Liver (tissue), 9 donors: ENCODE measurements around the gene CUEDC1. TPM values are rescaled to one million over a fixed set of nuclear protein-coding genes. Genes with fewer than 3 reads are reported as not detected.

Experiments
- DNase-seq: peaks from one replicate; pipeline ENCODE4 v3.0.0-alpha.2; 2017; ENCODE audit warnings: low spot score
- H3K27ac ChIP-seq, 2 donors: one replicate each; pipeline ENCODE4 v1.7.0; 2013; ENCODE audit warnings: inconsistent platforms in 2 of 2, low read length in 2 of 2, control low read depth in 1 of 2, low read depth in 1 of 2, mild to moderate bottlenecking in 1 of 2
- H3K27me3 ChIP-seq, 4 donors: one replicate each; pipeline versions ENCODE4 v1.6.1 to v1.7.0; 2013; ENCODE audit warnings: low read length in 3 of 4, inconsistent platforms in 1 of 4, mild to moderate bottlenecking in 1 of 4, moderate library complexity in 1 of 4; ENCODE audit not compliant: control insufficient read depth in 4 of 4, insufficient read depth in 4 of 4
- H3K36me3 ChIP-seq, 4 donors: one replicate each; pipeline versions ENCODE4 v1.6.1 to v1.7.0; 2013; ENCODE audit warnings: low read length in 3 of 4, mild to moderate bottlenecking in 3 of 4, low read depth in 1 of 4, moderate library complexity in 1 of 4; ENCODE audit not compliant: control insufficient read depth in 4 of 4, insufficient read depth in 3 of 4
- H3K4me1 ChIP-seq, 4 donors: one replicate each; pipeline versions ENCODE4 v1.6.1 to v1.7.0; 2013; ENCODE audit warnings: low read length in 3 of 4, mild to moderate bottlenecking in 3 of 4, moderate library complexity in 1 of 4; ENCODE audit not compliant: control insufficient read depth in 4 of 4, insufficient read depth in 4 of 4
- H3K4me3 ChIP-seq, 3 donors: one replicate each; pipeline versions ENCODE4 v1.6.1 to v1.7.0; 2013; ENCODE audit warnings: low read length in 3 of 3, control low read depth in 1 of 3, low read depth in 1 of 3, mild to moderate bottlenecking in 1 of 3
- H3K9ac ChIP-seq, 2 donors: one replicate each; pipeline ENCODE4 v1.7.0; 2013; ENCODE audit warnings: low read length in 2 of 2, mild to moderate bottlenecking in 2 of 2, moderate library complexity in 2 of 2, control low read depth in 1 of 2, low read depth in 1 of 2
- H3K9me3 ChIP-seq, 4 donors: one replicate each; pipeline versions ENCODE4 v1.6.1 to v1.7.0; 2013; ENCODE audit warnings: low read length in 3 of 4; ENCODE audit not compliant: control insufficient read depth in 4 of 4
- EGR1 ChIP-seq, 2 donors: IDR thresholded peaks; 2 replicates each; pipeline ENCODE4 v1.6.1; 2016 to 2018; ENCODE audit warnings: antibody characterized with exemption in 2 of 2, low read depth in 2 of 2
- FOXA1 ChIP-seq: IDR thresholded peaks from 2 replicates; pipeline ENCODE4 v1.6.1; 2016; ENCODE audit warnings: antibody characterized with exemption
- FOXA2 ChIP-seq: IDR thresholded peaks from 2 replicates; pipeline ENCODE4 v1.6.1; 2016; ENCODE audit warnings: antibody characterized with exemption
- HNF4A ChIP-seq, 2 donors: conservative IDR thresholded peaks; 2 replicates each; pipeline ENCODE4 v1.6.1; 2016; ENCODE audit warnings: antibody characterized with exemption in 2 of 2, mild to moderate bottlenecking in 2 of 2
- HNF4G ChIP-seq: IDR thresholded peaks from 2 replicates; pipeline ENCODE4 v1.6.1; 2016; ENCODE audit warnings: antibody characterized with exemption
- JUND ChIP-seq, 2 donors: IDR thresholded peaks; 2 replicates each; pipeline ENCODE4 v1.6.1; 2016; ENCODE audit warnings: antibody characterized with exemption in 2 of 2
- NR2F2 ChIP-seq: IDR thresholded peaks from 2 replicates; pipeline ENCODE4 v1.6.1; 2016; ENCODE audit warnings: antibody characterized with exemption
- RAD21 ChIP-seq, 2 donors: IDR thresholded peaks; 2 replicates each; pipeline ENCODE4 v1.6.1; 2016; ENCODE audit warnings: antibody characterized with exemption in 2 of 2, mild to moderate bottlenecking in 2 of 2
- REST ChIP-seq: IDR thresholded peaks from 2 replicates; pipeline ENCODE4 v1.6.1; 2016; ENCODE audit warnings: antibody characterized with exemption, mild to moderate bottlenecking
- RXRA ChIP-seq, 2 donors: IDR thresholded peaks; 2 replicates each; pipeline ENCODE4 v1.6.1; 2017 to 2018; ENCODE audit warnings: antibody characterized with exemption in 2 of 2, mild to moderate bottlenecking in 1 of 2
- SP1 ChIP-seq: IDR thresholded peaks from 2 replicates; pipeline ENCODE4 v1.6.1; 2018; ENCODE audit warnings: antibody characterized with exemption, mild to moderate bottlenecking
- TAF1 ChIP-seq: conservative IDR thresholded peaks from 2 replicates; pipeline ENCODE4 v1.6.1; 2016; ENCODE audit warnings: antibody characterized with exemption, mild to moderate bottlenecking
- YY1 ChIP-seq: IDR thresholded peaks from 2 replicates; pipeline ENCODE4 v1.6.1; 2016; ENCODE audit warnings: antibody characterized with exemption, mild to moderate bottlenecking
- WGBS: extraction: QIAGEN DNeasy Blood & Tissue Kit; methylation state at CpG from one replicate; pipeline ENCODE4 v1.1.7; 2013; 5-methylcytosine and 5-hydroxymethylcytosine counted together
- polyA plus RNA-seq, 2 donors: library from polyadenylated mRNA; stranded (reverse) in 1 of 2; unstranded in 1 of 2; fragments of 200-250 nt in 1 of 2; fragments of >200 nt in 1 of 2; fragmentation: Nextera tagmentation in 1 of 2; extraction: Ambion mirVana in 1 of 2; gene quantifications; one replicate each; pipeline versions ENCODE4 v1.2.1 to v1.2.3, GENCODE V29; 2013 to 2015
- total RNA-seq, 2 donors: library from RNA; depleted of rRNA; stranded (reverse); fragments of >200 nt; gene quantifications; one replicate each; pipeline ENCODE4 v1.2.3, GENCODE V29; 2014
- TF ChIP-seq, protein P1 (sequence below): IDR thresholded peaks from 2 replicates; pipeline ENCODE4 v1.6.1; 2016; ENCODE audit warnings: antibody characterized with exemption
- TF ChIP-seq, protein P2 (sequence below): IDR thresholded peaks from 2 replicates; pipeline ENCODE4 v1.6.1; 2016; ENCODE audit warnings: antibody characterized with exemption
- TF ChIP-seq, protein P3 (sequence below): fragments of 150-350 bp; IDR thresholded peaks from 2 replicates; pipeline ENCODE4 v1.5.1; 2017; ENCODE audit warnings: improper control_type of control experiment, low read depth, low read length; ENCODE audit not compliant: missing input control
- TF ChIP-seq, protein P4 (sequence below): IDR thresholded peaks from 2 replicates; pipeline ENCODE4 v1.6.1; 2016; ENCODE audit warnings: antibody characterized with exemption
- donor health status: healthy.
- donor health status: healthy.
- donor health status: healthy.
- donor health status: healthy.
- donor health status: healthy.

The CUEDC1 gene
- total and polyA plus RNA-seq, 4 donors: 2.6 to 4.9 (median 3.4) TPM

GRCh38 chr17:57887161-57887560 is 68.1 kb downstream of the CUEDC1 start:
- Histone ChIP-seq H3K36me3 (no peaks in the 10 kb centered on the region), H3K9ac (no peak overlapping the region), H3K9me3 (no peaks in the 10 kb centered on the region), H3K27ac (no peak overlapping the region), H3K27me3 (no peaks in the 10 kb centered on the region), H3K4me1 (peaks cover 0 to 1% (median 0%) of the 10 kb centered on the region in 4 donors), H3K4me3 (no peak overlapping the region)
- DNase-seq: no peak
- WGBS: 95% methylated on average over 4 of the region's 4 CpGs
- no peak for TF ChIP-seq YY1
- no peak for TF ChIP-seq RXRA (IDR thresholded peaks at IDR 0.05)
- no peak for TF ChIP-seq FOXA1
- TF ChIP-seq RAD21 (IDR thresholded peaks at IDR 0.05): no peak
- TF ChIP-seq NR2F2: no peak
- TF ChIP-seq HNF4G: no peak
- TF ChIP-seq, protein P1, sequence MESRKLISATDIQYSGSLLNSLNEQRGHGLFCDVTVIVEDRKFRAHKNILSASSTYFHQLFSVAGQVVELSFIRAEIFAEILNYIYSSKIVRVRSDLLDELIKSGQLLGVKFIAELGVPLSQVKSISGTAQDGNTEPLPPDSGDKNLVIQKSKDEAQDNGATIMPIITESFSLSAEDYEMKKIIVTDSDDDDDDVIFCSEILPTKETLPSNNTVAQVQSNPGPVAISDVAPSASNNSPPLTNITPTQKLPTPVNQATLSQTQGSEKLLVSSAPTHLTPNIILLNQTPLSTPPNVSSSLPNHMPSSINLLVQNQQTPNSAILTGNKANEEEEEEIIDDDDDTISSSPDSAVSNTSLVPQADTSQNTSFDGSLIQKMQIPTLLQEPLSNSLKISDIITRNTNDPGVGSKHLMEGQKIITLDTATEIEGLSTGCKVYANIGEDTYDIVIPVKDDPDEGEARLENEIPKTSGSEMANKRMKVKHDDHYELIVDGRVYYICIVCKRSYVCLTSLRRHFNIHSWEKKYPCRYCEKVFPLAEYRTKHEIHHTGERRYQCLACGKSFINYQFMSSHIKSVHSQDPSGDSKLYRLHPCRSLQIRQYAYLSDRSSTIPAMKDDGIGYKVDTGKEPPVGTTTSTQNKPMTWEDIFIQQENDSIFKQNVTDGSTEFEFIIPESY: no peak
- no peak for TF ChIP-seq TAF1
- no peak for TF ChIP-seq JUND (IDR thresholded peaks at IDR 0.05)

DNA sequence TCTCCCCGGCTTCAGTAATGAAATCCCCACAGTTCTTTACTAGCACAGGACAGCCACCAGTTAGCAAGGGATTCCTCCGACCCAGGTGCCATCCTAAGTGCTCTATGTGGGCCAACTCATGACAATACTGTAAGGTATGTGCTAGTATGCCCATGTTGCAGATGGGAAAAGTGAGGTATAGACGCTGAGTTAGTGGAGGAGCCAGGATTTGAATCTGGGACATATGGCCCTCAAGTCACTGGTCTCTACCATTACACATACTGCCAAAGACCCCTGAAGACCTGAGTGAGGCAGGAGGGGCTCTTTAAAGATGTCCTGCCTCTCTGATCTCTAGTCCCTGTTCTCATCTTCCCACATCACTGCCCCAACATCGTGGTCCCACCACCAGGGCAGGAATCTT is 69.2 kb downstream of the CUEDC1 start:
- Histone ChIP-seq H3K27ac (no peak overlapping the region), H3K4me1 (no peaks in the 10 kb centered on the region), H3K27me3 (no peaks in the 10 kb centered on the region), H3K9me3 (no peaks in the 10 kb centered on the region), H3K4me3 (no peak overlapping the region), H3K36me3 (no peaks in the 10 kb centered on the region), H3K9ac (no peak overlapping the region)
- TF ChIP-seq, protein P2, sequence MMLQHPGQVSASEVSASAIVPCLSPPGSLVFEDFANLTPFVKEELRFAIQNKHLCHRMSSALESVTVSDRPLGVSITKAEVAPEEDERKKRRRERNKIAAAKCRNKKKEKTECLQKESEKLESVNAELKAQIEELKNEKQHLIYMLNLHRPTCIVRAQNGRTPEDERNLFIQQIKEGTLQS: no peak
- TF ChIP-seq HNF4G (no peak), HNF4A (conservative IDR thresholded peaks at IDR 0.05) (no peak), RXRA (IDR thresholded peaks at IDR 0.05) (no peak), RAD21 (IDR thresholded peaks at IDR 0.05) (no peak), EGR1 (IDR thresholded peaks at IDR 0.05; ENCODE audit: low read depth in 2 of 2) (no peak), NR2F2 (no peak), TAF1 (no peak), FOXA2 (no peak), SP1 (no peak), YY1 (no peak), REST (no peak)
- TF ChIP-seq, protein P3, sequence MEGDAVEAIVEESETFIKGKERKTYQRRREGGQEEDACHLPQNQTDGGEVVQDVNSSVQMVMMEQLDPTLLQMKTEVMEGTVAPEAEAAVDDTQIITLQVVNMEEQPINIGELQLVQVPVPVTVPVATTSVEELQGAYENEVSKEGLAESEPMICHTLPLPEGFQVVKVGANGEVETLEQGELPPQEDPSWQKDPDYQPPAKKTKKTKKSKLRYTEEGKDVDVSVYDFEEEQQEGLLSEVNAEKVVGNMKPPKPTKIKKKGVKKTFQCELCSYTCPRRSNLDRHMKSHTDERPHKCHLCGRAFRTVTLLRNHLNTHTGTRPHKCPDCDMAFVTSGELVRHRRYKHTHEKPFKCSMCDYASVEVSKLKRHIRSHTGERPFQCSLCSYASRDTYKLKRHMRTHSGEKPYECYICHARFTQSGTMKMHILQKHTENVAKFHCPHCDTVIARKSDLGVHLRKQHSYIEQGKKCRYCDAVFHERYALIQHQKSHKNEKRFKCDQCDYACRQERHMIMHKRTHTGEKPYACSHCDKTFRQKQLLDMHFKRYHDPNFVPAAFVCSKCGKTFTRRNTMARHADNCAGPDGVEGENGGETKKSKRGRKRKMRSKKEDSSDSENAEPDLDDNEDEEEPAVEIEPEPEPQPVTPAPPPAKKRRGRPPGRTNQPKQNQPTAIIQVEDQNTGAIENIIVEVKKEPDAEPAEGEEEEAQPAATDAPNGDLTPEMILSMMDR: no peak
- TF ChIP-seq, protein P1: no peak
- TF ChIP-seq, protein P4, sequence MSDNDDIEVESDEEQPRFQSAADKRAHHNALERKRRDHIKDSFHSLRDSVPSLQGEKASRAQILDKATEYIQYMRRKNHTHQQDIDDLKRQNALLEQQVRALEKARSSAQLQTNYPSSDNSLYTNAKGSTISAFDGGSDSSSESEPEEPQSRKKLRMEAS: no peak
- no peak for DNase-seq
- WGBS: 90% methylated on average over 4 of the region's 4 CpGs
